Inferior parietal cortex (tissue), 1 donor: Measurements from ENCODE around the gene C5.
"Not testable (repeated sequence)": the region's sequence is repeated elsewhere in the genome, so short reads cannot be mapped to it uniquely, and the experiment has no call there.

Experiments
- DNase-seq: peaks from one replicate; pipeline ENCODE4 v3.0.0-alpha.2; 2016; ENCODE audit errors: extremely low spot score

The C5 gene

DNA sequence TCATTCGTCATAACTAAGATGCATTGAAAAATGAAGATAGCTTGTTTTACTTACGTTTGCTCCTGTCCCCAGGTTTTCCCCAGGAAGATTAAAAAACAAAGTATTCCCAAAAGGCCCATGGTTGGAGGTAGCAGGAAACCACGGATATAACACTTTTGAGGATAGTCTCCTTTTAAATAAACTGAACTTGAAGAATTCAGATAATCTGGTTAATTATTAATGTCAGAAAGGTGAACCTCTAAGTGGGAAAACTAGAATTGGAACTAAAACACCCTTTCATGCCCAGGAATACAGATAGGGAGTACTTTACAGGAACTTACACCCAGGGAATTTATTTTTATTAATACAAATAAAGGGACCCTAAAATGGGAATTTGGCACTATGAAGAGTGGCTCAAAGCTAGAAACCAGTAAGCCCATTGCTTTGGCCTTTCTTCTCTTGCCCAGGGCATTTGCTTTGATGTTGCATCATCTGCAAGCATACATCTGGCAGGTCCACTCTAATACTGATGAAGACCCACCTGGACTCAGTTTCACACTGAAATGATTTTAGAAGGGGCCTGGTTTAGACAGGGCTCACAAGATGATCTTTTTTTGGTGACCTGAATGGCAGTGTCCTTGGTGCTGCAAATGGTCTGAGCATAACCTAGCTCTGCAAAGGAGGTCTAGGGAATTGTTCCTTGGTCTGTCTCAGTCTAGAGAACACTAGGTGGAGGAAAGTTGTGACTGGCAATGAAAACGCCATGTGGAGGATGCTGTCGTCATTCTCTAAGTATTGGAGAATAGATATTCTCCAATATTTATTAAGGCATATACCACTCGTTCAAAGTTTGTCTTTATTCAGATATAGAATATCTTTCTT lies at the start of gene C5:
TSS of gene C5 (minus strand) at position 148 of the 861 bp plus-strand sequence. CDS start at position 119, 29 bp downstream.
- DNase-seq: no peak

DNA sequence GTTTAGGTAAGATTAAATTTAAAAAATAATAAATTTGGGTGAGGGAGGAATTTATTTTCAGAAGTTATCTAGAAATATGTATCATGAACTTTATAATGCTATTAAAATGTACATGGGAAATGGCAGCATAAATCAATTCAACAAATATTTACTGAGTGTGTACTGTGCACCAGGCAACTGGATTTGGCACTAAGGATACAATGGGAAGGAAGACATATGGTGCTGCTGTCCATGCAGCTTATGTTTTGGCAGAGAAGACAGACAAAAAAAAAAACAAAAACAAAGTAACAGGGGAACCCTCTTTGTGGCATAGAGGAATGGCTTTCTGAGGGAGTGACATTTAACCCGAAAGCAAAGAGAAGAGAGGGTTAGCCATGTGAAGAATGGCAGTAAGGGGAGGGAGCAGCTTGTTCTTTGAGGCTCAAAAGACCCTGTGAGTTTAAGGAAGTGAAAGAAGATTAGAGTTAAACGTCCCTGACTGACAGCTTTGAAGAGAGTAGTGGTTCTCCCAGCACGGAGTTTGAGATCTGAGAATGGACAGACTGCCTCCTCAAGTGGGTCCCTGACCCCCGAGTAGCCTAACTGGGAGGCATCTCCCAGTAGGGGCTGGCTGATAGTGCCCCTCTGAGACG lies 48.6 kb upstream of the C5 start:
- DNase-seq: no peak

DNA sequence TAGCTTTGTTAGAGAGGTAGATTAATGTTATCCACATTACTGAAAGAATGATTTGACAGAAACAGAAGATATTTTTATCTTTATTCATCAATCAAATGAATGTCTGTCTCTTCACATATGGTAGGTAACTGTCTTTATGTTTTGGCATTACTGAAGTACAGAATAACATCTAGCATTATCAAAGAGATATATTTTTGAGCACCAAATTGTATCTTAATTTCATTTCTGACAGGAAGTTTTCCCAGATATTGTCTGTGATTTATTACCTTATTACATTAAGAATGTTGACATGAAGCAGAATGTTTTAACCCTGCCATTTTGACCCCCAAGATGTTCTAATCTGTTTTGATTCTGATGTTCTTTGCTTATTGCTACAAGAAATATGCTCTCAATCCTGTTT lies 45.0 kb upstream of the C5 start:
- no peak for DNase-seq

DNA sequence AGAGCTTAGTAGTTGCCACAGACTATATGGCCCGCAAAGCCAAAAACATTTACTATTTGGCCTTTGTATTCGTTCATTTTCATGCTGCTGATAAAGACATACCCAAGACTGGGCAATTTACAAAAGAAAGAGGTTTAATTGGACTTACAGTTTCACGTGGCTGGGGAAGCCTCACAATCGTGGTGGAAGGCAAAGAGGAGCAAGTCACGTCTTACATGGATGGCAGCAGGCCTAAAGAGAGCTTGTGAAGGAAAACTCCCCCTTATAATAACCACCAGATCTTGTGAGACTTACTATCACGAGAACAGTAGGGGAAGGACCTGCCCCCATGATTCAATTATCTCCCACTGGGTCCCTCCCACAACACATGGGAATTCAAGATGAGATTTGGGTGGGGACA lies 40.7 kb upstream of the C5 start:
- DNase-seq: not testable (repeated sequence)

DNA sequence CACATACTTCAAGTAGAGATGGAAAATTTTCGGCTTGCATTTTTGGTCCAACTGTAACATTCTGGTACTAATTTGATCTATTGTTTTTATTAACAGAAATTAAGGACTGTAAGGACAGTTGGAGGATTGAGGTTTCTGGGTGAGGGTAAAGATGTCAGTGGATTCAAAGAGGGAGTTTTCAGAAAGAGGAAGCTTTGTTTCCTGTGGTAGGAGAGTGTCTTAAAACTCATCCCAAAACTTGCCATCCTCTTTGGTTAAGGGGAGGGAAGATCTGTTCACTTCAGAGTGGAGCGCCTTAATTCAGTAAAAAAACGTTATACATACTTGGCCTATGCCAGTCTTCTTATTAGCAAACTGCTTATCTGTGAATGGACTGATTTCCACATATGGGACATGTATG lies 38.5 kb upstream of the C5 start:
- DNase-seq: no peak

DNA sequence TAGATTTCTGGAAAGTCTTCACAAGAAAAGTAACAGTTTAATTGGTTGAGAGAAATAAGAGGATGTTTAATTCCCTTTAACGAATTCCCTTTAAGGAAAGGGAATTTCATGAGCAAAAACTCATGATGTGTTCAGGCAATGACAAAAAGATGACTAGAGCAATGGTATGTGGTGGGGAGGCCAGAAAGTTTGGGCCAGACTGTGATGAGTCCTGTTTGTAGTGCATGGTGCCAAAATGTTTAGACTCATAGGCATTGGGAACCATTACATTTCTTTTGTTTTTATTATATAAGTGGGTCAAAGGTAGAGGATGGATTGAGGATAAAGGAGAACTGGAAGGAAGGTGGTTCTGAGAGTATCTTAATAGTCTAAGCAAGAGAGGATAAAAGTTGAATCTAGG lies 35.6 kb upstream of the C5 start:
- DNase-seq: no peak

DNA sequence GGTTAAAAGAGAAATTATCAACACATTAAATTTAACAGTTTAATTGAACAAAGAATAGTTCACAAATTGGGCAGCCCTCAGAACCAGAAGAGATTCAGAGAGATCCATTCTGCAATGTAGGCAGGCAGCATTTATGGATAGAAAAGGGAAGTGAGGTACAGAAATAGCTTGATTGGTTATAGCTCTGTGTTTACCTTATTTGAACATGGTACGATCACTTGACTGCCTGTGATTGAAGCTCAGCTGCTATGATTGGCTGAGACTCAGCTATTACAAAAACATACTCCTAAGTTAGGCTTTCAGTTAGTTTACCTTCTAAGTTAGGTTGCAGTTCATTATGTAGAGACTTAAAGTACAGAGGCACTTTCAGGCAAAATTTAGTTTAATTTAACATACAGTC lies 32.0 kb upstream of the C5 start:
- DNase-seq: no peak

DNA sequence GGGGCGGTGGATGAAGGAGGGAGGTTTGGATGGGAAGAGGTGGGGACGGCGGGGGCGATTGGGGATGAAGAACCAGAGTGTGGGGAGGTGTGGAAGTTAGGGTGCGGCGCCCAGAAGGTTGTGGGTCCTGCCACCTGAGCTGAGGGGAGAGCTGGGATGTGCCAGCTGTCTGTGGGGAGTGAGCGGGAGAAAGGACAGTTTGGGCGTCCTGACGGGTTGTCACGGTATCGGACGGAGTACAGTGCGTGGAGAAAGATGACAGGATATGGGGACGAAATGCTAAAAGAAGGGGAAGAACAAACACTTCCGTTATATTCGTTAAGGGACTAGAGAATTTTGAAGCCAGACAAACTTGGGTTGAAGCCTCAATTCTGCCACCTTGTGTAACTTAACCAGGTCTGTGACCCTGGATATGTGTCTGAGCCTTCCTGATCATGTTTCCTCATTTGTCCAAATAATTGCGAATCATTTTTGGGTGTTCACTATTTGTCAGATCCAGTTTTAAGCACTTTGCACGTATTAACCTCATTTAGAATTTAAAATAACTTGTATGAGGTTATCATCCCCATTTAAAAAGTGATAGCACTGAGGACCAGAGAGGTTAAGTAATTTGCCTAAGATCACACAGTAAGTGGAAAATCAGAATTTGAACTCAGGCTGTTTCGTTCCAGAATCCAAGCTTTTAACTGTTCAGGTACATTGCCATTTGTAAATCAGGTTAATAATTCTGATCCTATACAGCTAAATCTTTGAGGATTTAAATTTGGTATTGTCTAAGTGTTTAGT lies 25.4 kb upstream of the C5 start:
- peak; percentile 27 for DNase-seq

DNA sequence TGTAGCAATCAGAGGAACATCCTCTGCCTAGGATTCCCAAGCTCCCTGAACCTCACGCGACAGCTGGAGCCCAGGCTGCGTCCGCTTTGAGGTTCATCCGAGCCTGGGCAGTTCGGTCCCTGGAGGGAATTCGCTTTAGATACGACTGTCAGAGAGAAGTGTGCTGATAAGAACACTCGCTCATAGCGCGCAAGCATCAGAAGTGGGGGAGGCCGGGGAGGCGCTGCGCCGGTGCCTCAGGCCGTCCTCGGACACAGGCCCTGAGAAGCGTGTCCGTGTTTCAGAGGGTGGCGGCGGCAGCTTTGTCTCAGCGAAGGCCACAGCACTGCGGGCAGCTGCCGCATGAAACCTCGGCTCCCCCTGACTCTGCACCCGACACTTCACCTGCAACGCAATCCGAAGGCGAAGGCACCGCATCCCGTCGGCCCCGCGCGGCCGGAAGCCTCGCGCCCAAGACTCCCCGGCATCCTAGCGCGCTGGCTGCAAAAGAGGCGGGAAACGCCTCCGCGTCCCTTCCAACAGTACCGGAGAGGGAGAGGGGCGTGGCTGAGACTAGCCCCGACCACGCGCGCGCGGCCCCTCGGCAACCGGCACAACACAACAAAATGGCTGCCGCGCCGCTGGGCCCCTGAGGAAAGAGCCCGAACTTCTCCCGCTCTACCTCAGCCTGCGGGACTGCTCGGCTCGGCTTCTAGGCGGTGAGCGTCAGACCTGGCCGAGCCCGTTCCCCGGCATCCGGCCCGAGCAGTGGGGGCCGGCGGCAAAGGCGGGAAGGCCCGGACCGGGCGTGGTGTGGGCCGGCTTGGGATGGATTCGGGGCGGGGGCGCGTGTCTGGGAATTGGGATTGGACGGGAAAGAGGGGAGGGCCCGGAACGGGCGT lies 24.5 kb upstream of the C5 start, which contains the start of gene CNTRL:
TSS of gene CNTRL (plus strand) at position 586 of the 881 bp plus-strand sequence. CDS start 13,372 bp downstream, outside the sequence.
- peak; percentile 86 for DNase-seq

DNA sequence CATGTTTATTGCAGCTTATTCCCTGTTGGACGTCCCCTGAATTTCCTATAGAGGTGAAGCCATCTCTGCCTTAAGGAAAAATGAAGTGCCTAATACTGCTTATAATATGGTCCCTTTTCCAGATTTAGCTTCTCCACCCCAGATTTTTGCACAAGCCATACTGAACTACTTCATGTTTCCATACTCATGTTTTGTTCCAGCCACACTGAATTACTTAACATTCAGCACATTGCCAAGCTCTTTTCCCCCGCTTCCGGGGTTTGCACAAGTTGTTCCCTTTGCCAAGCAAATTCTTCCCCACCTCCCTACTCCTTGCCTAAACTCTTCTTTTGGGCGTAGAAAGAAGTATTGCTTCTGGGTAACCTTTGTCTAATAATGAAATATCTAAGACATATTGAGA lies 23.0 kb upstream of the C5 start:
- DNase-seq: peak; percentile 35

DNA sequence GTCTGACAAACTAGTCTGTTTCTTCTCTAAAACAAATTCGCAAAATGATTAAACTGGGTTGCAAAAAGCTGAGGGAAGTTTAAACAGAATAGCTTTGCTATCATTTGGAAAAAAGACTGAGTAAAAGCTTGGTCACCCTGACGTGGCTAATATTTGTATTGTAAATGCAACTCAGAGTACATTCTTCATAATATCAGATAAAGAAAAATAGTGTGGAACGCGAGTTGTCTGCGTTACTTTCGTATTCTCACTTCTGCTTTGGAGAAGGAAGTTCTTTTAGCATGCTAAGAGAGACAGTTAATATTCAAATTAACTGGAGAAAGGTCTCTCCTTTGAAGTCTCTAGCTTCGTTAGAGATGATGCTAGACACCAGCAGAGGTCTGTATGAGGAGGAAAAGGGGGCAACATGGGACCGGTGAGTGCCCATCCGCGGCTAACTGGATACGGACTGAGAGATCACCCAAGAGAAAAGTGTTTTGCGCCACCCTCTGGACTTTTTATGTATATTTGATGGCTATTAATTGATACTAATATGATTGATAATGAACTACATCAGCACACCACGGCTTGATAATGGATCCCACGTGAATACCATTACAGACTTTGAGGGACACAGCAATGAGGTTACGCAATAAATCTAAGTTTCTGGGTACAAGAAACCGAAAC lies 21.8 kb upstream of the C5 start:
- DNase-seq: no peak

DNA sequence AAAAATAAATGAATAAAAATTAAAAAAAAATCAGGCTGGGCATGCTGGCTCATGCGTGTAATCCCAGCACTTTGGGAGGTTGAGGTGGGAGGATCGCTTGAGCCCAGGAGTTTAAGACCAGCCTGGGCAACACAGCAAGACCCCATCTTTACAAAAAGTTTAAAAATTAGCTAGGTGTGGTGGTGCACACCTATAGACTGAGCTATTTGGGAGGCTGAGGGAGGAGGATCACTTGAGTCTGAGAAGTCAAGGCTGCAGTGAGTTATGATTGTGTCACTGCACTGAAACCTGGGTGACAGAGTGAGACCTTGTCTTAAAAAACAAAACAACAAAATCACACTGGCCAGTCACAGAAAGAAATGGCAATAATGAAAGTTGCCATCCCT lies 21.3 kb upstream of the C5 start:
- no peak for DNase-seq

DNA sequence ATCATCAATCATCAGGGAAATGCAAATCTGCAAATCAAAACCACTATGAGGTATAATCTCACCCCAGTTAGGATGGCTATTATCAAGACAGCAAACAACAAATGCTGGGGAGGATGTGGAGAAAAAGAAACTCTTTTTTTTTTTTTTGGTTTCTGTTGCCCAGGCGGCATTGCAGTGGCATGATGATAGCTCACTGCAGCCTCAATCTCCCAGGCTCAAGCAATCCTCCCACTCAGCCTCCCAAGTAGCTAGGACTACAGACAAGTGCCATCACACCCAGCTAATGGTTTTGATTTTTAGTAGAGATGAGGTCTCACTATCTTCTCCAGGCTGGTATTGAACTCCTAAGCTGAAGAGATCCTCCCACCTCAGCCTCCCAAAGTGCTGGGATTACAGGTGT lies 19.3 kb upstream of the C5 start:
- no peak for DNase-seq

DNA sequence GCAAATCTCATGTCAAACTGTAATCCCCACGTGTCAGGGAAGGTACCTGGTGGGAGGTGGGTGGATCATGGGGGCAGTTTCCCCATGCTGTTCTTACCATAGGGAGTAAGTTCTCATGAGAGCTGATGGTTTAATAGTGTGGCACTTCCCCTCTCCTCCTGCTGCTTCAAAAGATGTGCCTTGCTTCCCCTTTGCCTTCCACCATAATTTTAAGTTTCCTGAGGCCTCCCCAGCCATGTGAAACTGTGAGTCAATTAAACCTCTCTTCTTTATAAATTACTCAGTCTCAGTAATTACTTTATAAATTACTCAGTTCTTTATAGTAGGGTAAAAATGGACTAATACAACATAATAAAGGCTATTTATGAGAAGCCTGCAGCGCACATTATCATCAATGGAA lies 17.6 kb upstream of the C5 start:
- no peak for DNase-seq

DNA sequence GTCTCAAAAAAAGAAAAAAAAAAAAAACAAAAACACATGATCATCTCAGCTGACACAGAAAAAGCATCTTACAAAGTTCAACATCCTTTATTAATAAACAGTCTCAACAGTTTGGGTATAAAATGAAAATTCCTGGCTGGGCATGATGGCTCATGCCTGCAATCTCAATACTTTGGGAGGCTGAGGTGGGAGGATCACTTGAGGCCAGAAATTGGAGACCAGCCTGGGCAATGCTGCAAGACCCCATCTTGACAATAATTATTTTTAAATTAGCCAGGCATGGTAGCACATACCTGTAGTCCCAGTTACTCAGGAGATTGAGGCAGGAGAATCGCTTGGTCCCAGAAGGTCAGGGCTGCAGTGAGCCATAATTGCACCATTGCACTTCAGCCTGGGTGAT lies 16.8 kb upstream of the C5 start:
- no peak for DNase-seq

DNA sequence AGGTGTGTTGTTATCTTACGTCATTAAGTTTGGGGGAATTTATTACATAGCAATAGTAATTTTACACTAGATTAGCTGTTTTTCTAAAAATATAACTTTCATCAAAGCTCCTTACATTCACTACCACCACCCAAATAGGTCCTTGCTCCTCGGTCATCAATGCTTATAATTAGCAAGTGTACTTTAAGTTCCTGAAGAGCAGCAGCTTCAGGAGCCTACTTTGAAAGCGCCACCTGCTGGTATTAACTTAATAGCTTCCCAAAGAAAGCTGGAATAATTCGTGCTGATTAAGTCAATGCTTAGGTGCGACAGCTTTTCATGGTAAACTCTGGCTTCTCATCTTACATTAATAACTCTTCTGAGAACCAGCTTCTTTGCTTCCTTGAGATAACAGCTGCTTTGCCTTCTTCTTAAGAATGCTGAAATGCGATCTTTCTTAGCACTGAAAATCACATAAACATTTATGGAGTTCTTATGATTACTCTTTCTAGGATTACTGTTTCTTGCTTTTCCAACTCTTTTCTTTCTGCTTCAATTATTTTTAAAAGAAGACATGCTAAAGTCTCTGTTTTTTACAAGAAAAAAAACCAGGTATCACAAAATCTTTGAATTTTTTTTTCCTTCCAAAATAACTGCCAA lies 10.0 kb upstream of the C5 start:
- DNase-seq: peak; percentile 81

DNA sequence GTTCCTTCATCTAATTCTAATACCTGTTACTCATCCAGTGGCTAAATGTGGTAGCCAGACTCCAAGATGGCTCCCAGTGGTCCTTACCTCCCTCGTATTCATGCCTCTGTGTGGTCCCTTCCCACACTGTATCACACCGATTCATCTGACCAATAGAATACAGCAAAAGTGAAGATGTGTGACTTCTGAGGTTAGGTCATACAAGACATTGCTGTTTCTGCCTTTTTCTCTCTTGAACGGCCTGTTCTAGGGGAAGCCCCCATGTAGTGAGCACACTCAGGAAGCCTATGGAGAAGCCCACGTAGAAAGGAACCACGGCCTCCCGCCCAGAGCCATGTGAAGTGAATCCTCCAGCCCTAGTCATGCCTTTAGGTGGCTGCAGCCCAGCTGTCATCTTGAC lies 9.4 kb upstream of the C5 start:
- DNase-seq: no peak

DNA sequence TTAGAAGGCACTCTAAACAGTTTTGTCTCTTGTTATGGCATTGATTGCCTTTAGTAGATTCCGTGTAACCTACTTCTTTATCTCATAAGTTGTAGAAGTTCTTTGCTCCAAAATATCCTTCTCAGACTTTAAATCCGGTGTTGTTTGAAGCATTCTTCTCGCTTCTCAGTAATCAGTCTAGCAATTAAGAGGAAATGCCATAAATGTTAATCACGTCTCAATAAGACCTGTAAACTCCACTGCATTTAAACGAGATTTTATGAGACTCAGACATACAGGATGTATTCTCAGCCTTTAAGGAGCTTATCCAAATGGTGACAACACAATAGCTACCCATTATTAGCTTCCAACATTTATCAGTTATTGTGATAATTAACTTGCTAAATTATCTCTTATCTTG lies 7.7 kb upstream of the C5 start:
- DNase-seq: no peak

DNA sequence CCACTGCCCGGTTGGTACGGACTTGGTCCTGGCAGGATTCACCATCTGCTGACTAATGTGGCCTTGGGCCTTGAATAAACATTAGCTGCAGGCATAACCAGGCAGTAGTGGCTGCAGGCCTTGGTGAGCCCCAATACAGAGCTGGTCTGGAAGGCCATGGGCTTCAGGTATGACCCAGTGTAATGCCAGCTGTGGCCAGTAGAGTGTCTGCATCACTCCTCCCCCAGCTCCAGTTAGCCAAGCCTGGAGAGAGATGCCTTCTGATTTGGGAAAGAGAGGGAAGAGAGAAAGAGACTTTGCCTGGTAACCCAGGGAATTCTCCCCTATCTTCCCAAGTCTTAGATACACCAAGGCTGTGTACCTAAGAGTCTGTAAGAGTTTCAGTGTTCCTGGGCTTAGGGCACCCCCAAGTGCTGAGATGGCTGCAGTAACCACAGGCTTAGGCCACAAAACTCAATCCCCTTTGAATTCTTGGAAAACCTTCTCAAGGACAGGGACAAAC lies 5.6 kb upstream of the C5 start:
- no peak for DNase-seq

DNA sequence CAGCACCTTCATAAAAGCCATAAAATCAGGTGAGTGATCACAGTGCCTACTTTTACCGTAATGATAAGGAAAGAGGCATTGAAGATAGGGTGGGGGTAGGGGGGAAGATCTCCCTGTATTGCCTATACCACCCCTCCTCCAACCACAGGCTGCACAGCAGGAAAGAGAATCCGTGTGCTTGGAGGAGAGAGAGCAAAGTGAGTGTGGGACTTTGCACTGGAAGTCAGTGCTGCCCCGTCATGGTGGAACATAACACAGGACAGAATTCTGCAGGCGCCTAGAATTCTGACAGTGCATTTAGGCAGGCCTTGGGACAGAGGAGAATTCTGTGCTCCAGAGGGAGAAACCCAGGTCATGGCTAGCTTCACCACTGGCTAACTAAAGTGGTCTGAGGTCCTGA lies 3.5 kb upstream of the C5 start:
- DNase-seq: no peak
